Measurements from ENCODE around the gene NLGN1. TPM values are rescaled to one million over a fixed set of nuclear protein-coding genes. Genes with fewer than 3 reads are reported as not detected.
A peak's percentile ranks its signal among the peaks of the same experiment; 100 is the strongest.
"Not testable (repeated sequence)": the region's sequence is repeated elsewhere in the genome, so short reads cannot be mapped to it uniquely, and the experiment has no call there.

NLGN1 gene
- total RNA-seq, 1 experiment from 2014 or later, result not detected

DNA sequence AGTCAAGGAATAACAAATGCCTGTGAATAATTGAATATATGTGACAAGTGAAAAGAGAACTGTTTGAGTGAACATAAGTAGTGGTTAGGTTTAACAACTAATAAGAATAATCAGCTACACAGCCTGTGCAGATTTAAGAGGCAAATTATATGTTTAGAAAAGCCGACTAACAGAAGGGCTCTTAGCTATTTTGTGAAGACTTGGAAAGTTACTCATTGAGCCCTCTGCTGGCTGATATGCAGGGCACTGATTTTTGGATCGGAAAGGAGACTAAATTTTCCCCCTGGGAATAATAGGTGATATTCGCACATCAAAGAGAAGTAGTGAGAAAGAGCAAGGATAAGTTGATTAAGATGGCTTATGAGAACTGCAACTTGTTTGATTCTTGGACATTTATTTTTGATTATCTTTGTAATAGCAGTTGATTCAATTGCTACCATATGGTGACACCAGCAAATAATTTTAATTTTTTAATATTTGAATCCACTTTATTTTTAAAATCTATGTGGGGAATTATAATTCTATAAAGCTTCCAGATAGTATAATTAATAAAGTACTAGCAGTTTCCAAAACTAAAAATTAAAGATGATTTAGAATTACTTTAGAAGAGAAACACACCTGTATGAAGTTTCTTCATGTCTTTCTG lies 156.2 kb downstream of the NLGN1 start:
- DNase-seq (ENCODE audit: low spot score), result peak; percentile 42

DNA sequence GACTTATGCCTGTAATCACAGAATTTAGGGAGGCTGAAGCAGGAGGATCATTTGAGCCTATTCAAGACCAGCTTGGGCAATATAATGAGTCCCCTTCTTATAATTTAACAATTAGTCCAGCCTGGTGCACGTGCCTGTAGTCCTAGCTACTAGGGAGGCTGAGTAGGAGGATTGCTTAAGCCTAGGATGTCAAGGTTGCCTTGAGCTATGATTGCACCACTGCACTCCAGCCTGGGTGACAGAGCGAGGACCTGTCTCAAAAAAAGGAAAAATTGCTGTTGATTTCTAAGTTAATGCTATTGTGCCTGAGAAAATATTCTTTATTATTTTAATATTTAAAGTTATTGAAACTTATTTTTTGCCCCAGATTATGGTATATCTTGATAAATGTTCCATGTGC lies 159.0 kb downstream of the NLGN1 start:
- DNase-seq (ENCODE audit: low spot score), result no peak

DNA sequence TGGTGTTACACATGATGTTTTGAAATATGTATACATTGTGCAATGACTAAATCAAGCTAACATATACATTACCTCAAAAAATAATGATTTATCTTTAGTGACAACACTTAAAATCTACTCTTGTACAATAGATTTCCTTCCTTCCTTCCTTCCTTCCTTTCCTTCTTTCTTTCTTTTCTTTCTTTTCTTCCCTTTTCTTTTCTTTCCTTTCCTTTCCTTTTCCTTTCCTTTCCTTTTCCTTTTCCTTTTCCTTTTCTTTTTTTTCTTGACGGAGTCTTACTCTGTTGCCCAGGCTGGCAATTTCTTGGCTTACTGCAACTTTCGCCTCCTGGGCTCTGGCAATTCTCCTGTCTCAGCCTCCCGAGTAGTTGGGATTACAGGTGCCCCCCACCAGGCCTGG lies 170.5 kb downstream of the NLGN1 start:
- no peak for DNase-seq (ENCODE audit: low spot score)

DNA sequence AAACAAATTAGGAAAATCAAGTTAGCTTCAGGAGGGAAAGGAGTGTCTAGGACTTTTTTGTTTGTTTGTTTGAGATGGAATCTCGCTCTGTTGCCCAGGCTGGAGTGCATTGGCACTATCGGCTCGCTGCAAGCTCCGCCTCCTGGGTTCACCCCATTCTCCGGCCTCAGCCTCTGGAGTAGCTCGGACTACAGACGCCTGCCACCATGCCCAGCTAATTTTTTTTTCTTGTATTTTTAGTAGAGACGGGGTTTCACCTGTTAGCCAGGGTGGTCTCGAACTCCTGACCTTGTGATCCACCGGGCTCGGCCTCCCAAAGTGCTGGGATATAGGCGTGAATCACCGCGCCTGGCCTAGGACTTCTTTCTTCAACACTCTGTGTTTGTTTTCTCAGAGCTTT lies 171.1 kb downstream of the NLGN1 start:
- no peak for DNase-seq (ENCODE audit: low spot score)

DNA sequence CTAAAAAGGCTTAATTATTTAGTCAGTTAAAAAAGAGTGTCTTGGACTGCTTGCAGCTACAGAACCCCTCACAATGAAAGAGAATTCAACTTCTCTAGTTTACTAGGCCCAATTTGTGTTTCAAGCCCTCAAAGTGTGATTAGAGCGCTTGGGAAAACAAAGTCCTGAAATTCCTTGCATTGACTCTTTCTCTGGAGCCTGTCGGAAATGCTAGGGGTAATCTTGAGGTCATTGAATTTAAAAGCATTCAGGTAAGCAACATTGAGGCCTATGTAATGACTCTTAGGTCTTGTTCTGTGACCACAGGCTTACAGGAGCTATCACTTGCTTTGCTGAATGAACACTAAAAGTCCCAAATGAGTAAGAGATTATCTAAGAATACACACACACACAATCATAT lies 186.0 kb downstream of the NLGN1 start:
- DNase-seq (ENCODE audit: low spot score), result no peak

DNA sequence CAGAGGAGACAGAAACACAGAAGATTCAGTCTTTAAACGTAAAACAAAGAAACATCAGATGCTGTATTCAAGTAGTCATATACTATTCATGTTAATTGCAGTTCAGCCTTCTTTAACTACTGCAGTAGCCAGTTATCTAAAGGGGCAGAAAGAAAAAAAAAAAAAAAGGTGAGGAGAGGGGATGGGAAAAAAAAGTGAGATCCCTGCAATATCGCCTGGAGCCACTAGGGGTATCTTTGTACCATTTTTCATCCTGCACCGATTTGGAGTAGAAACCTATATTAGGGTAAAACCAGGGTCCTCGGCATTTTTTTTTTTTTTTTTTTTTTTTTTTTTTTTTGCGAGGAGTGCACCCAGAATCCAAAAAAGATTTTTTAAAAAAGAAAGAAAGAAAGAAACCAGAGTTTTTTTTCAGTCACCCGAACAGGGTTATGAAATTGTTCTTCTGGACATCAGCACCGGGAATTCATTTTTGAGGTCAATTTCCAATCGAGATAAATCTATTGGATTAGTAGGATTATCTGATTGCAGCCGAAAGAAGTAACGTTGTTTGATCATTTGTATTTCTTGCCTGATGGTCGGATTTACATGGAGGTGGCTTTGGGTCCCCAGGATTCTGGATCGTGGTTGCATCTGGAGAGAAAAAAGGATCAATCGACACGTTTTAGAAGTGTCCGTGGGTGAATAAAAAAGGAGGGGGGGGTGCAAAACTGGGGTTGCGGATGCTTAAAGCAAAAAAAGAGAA lies 186.7 kb downstream of the NLGN1 start:
- DNase-seq (ENCODE audit: low spot score), result peak; percentile 51

DNA sequence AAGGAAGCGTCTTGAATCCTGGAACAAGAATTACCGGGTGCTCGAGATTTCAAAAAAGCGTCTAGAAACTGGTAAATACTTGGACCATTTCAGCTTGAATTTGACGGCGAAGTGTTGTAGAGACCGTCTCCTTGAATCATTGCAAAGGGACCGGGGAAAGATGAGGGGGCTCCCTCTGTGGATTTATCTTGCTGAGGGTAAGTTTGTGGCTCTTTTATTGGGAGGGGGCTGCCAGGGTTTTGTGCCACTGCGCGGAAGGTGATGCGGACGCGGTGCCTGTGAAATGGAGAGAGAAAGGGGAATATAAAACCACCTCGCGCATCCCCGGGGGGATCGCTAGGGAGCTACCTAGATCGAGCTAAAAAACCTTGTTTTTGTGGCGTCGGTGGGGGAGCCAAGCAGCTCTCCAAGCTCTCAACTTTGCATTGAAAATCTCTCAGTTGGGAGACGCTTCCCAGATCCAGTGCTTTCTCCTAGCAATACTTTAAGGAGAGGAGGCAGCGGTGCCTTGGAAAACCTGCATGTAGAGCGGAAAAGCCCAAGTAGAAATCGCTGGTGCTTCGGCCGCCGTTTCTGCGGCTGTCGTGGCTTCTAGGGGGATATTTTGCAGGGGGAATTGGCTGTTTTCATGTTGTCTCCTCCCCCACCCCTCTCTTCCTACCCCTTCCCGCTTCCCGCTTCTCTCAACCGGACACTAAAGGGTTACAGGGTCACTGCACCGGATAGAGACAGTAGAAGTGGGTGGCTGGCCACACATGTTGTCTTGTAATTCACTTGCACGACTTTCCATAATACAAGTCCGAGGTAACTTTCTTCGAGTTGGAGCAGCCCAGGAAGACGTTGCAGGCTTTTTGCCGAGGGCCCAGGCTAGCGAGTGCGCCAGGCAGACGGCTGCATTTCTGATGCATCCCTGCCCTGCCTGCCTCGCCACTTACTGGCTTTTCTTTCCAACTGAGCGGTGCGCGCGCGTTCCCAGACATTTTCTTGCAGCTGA lies 187.6 kb downstream of the NLGN1 start:
- no peak for DNase-seq (ENCODE audit: low spot score)

DNA sequence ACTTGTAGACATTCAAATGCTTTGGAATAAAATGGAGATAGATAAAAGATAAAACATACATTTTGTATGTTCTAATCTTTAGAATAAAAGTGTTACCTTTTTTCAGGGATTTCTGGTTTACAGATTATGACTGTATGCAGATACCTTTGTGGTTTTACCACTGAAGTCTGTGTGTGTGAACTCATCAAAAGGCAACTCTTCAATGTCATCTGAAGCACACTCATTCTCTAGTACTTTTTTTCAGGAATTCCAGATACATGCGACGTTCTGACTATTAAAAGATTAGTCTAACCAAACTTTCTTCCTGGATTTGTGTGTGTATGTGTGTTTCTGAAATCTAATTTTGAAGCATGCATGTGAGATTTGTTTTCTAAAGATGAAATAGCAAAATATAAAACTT lies 188.6 kb downstream of the NLGN1 start:
- DNase-seq (ENCODE audit: low spot score), result no peak

DNA sequence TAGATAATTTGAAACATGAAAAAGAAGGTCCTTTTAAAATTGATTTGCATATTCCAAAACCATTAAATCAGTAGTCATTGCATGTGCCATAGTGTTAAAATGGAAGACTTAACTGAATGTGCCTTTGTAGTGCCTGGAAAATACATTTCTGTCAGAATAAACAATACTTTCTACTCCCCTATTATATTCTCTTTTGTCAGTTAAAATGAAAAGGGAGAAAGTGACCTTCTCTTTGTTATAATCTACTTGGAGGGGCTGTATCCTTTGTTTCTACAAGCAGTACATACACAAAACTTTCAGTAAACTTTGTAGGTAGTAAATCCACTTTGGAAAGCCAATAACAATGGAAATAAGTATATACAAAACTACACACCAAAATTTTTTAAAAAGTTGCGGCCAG lies 189.5 kb downstream of the NLGN1 start:
- DNase-seq (ENCODE audit: low spot score), result no peak

DNA sequence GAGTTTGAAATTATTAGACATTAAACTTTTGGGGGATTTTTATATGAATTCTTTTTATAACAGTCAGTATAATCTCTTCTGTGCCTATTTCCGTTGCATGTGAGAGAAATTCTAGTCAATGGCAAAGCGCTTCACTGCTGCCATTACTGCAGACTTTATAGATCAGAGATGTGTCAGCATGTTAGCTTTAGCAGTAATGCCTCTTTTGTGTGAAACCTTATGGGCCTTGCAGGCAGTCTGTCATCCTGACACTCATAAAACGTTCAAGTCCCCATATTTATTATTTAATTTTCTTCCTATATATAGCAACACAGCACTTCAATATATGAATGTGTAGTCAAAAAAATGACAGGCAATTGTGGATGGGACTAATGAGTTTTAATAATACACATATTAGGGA lies 191.0 kb downstream of the NLGN1 start:
- DNase-seq (ENCODE audit: low spot score), result no peak

DNA sequence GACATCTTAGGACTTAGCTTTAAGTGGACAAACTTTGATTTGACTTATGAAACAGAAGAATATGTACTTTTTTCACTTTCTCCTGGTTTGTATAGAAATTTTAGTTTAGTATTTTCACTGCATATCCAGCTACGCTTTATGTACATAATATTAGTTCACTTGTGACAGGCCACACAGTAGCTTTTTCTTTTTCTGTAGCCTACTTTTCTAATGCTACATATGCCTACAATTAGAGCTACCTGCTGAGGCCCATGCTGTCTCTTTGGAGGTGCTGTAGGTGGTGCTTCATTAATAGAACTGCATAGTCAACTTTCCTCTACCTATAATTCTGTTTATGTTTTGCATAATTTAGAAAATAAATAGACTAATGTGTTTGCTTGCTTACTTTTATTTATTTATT lies 191.6 kb downstream of the NLGN1 start:
- no peak for DNase-seq (ENCODE audit: low spot score)

DNA sequence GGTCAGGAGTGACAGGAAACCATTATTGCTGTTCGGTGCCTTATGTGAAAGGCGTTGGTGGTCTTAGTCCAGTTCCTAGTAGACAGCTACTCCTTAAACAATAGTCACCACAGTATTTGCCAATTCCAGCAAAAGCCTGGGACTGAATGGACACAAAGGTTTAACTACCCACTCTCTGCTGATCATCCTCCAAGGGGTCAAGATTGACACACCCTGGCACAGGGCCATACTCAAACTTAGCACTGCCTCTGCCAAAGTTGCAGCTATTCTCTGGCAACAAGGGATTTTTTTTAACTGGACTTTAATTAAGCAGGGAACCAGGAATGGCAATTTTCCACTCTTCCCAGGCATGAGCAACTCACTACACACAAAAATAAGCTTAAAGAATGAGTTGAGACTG lies 193.9 kb downstream of the NLGN1 start:
- DNase-seq (ENCODE audit: low spot score), result no peak

DNA sequence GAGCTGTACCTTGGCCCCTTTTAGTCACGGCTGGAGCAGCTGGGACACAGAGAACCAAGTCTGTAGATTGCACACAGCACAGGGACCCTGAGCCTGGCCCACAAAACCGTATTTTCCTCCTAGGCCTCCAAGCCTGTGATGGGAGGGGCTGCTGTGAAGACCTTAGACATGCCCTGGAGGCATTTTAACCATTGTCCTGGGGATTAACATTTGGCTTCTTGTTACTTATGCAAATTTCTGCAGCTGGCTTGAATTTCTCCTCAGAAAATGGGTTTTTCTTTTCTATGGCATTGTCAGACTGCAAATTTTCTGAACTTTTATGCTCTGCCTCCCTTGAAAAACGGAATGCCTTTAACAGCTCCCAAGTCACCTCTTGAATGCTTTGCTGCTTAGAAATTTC lies 197.3 kb downstream of the NLGN1 start:
- not testable (repeated sequence) for DNase-seq (ENCODE audit: low spot score)

DNA sequence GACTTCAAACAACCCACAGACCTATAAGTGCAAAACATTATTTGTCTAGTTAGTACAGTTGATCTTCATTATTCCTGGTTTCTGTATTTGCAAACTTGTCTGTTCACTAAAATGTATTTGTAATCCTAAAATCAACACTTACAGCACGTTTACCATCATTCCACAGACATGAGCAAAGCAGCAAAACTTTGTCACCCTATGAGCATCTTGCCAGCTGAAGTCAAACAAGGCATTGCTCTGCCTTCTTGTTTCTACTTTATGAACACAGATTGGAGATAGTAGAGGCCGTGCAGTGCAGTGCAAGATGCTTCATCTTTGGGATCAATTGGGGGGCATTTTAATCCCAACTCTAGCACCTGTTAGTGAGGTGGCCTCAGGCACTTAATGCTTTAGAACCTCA lies 202.1 kb downstream of the NLGN1 start:
- no peak for DNase-seq (ENCODE audit: low spot score)

DNA sequence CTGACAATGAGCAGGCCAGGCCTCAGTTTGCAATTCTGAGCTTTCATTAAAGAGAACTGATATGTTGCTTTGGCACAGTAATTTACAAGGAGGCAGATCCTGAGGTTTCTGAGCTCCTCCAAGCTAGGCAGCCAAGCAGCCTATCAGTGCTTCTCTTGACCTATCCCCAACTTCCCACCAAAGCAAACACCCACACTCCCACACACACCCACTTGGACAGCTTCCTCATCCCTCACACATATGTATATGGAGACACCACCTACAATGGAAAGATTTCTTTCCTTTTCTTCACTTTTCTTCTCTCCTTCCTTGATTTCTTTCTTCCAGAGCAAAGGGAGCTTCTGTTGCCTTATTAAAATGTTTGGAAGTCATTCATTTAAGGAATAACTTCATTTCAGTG lies 217.0 kb downstream of the NLGN1 start:
- no peak for DNase-seq (ENCODE audit: low spot score)

DNA sequence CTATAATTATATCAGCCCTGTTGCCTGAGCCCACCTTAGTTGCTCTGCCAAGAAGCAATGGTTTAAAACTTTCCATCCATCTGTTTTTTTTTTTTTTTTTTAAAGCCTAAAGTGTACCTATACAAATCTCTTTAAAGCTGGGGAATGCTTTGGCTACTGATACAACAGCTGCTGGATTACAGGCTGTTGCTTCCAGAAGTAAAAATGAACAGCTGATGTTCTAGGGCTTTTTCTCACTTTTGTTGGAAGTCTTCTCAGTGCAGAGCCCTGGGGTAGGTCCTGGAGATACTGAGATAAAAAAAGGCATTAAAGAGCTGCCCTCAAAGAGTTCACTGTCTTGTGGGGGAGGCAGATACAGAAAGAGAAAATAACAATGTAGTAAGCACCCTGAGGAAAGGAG lies 218.1 kb downstream of the NLGN1 start:
- no peak for DNase-seq (ENCODE audit: low spot score)

DNA sequence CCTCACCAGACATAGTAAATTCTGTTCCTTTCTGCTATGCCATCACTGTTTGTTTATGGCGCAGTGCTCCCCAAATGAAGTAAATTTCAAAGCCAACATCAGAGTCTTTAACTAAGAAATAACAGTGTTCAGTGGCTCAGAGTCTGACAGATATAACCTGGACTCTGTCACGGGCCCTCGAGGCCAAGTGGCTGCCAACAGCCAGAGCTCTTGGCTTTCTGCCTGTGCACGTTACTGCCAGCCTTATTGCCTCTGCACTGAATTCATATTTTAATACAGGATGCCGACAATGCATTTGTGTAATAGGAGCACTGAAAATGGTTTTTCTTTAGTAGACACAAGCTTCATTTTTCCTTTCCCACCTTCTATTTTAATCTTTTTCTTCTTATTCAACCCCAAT lies 219.9 kb downstream of the NLGN1 start:
- DNase-seq (ENCODE audit: low spot score), result no peak

DNA sequence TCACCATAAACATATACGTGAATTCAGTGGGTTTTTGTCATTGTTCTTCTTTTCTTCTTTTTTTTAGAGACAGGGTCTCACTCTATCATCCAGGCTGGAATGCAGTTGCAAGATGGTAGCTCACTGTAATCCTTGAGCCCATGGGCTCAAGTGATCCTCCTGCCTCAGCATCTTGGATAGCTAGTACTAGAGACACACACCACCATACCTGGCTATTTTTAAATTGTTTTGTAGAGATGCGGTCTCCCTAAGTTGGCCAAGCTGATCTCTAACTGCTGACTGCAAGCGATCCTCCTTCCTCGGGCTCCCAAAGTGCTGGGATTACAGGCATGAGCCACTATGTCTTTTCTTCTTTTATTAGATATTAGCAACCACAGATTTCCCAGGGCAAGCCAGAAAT lies 220.6 kb downstream of the NLGN1 start:
- DNase-seq (ENCODE audit: low spot score), result no peak

DNA sequence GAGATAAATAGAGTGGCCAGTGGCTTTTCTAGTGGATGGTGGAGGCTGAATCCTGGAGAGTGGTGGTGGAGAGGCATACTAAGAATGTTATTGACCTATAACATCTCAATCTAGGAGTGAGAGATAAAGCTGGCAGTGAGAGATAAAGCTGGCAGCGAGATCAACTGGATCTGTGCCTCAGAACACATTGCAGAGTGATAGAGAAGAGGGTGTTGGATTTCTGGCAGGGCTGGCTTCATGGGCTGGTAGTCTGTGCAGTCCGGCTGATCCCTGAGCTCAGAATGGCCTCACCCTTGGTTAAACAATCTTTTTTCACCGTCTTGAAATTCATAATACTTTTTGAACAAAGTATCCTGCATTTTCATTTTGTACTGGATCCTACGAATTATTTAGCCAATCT lies 221.2 kb downstream of the NLGN1 start:
- DNase-seq (ENCODE audit: low spot score), result no peak

DNA sequence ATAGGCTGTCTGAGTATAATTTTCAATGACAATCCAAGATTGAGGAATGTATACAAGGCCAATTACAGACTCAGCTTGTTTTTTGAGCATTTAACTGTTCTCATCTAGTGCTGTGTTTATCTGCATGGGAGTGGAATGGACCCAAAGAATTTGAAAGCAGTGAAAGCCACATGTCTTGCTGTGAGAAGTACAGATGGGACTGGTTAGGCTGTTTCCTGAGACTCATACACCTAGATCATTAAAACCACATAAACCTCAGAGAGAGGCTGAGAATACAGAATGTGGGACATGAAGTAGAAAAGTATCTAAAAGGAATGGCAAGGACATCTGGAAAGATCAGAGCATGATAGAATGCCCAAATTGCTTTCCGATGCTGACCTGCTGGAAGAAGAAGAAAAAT lies 224.6 kb downstream of the NLGN1 start:
- no peak for DNase-seq (ENCODE audit: low spot score)

DNA sequence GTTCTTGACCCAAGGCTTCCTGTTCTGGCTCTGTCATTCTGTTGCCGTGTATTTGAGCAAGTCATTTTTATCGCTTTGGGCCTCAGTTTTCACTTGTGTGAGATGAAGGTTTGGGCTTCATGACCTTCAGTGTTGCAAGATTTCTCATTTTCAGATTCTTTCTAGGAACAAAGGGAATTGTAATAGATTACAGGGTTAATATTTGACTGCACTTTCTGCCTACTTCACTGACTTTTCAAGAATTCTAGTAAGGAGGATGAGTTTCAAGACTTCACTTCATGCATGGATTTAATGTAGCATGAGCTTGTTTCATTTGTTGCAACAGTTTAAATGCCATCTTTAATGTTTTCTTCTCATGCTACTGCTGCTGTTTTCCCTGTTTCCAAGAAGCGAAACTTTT lies 226.5 kb downstream of the NLGN1 start:
- DNase-seq (ENCODE audit: low spot score), result no peak

DNA sequence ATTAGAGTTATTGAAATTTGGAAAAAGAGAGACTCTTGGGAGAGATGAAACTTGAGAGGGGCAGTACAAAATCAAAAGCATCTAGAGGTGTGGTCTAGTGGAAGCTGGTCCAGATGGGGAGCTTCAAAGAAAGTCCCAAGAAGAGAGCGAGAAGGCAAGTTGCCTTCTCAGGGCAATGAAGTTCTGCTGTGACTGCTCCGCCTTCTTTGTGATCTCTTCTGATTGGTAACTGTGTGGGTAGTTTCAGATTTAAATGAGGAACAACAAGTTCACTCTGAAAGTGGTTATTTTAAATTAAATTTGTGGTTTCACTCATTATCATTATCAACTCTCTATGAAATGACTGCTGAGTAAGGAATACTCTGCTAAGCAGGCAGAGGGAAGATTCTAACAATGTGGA lies 233.3 kb downstream of the NLGN1 start:
- DNase-seq (ENCODE audit: low spot score), result no peak

Measured in HT-29 (cell line).